Sigmoid colon (tissue), 7 donors: ENCODE results near the gene CCDC187. TPM values are rescaled to one million over a fixed set of nuclear protein-coding genes. Genes with fewer than 3 reads are reported as not detected.
"Not testable (repeated sequence)": the region's sequence is repeated elsewhere in the genome, so short reads cannot be mapped to it uniquely, and the experiment has no call there.

Experiments used
- DNase-seq: peaks from one replicate; pipeline ENCODE4 v3.0.0-alpha.2; 2019
- H3K27ac ChIP-seq, 4 donors: fragments of 200-600 bp; sonication (generic); one replicate each; pipeline ENCODE4 v1.5.1; 2016 to 2019; ENCODE audit warnings: mild to moderate bottlenecking in 1 of 4
- H3K27me3 ChIP-seq, 3 donors: fragments of 200-600 bp; sonication (generic); one replicate each; pipeline ENCODE4 v1.5.1; 2019; ENCODE audit warnings: mild to moderate bottlenecking in 1 of 3
- H3K36me3 ChIP-seq, 4 donors: fragments of 200-600 bp; sonication (generic); one replicate each; pipeline ENCODE4 v1.5.1; 2016 to 2019
- H3K4me1 ChIP-seq, 4 donors: fragments of 200-600 bp; sonication (generic); one replicate each; pipeline ENCODE4 v1.5.1; 2017 to 2019
- H3K4me3 ChIP-seq, 4 donors: fragments of 200-600 bp; sonication (generic); one replicate each; pipeline ENCODE4 v1.5.1; 2017 to 2019; ENCODE audit warnings: mild to moderate bottlenecking in 2 of 4, moderate library complexity in 1 of 4
- H3K9me3 ChIP-seq, 4 donors: fragments of 200-600 bp in 3 of 4; sonication (generic) in 3 of 4; one replicate each; pipeline versions ENCODE4 v1.5.1 to v1.6.1; 2013 to 2019
- CTCF ChIP-seq, 4 experiments: fragments of 450-650 bp in 3 of 4; fragments of 200-600 bp in 1 of 4; IDR thresholded peaks; one replicate each; pipeline ENCODE4 v1.5.1; 2016 to 2019; ENCODE audit warnings: antibody characterized with exemption in 4 of 4, mild to moderate bottlenecking in 3 of 4, moderate library complexity in 2 of 4
- EP300 ChIP-seq, 4 donors: sonication (generic); formaldehyde crosslinking; IDR thresholded peaks; one replicate each; pipeline ENCODE4 v1.6.1; 2017; ENCODE audit warnings: antibody characterized with exemption in 4 of 4
- POLR2A ChIP-seq, 2 donors: fragments of 450-650 bp; IDR thresholded peaks; one replicate each; pipeline ENCODE4 v1.6.1; 2016; ENCODE audit warnings: antibody characterized with exemption in 2 of 2, mild to moderate bottlenecking in 2 of 2, moderate library complexity in 2 of 2
- POLR2AphosphoS5 ChIP-seq, 4 donors: sonication (generic); formaldehyde crosslinking; IDR thresholded peaks; one replicate each; pipeline ENCODE4 v1.6.1; 2017; ENCODE audit warnings: antibody characterized with exemption in 4 of 4
- whole genome bisulfite sequencing, 2 donors: extraction: QIAGEN DNeasy Blood & Tissue Kit; methylation state at CpG; one replicate each; pipeline ENCODE4 v1.1.7; 2013; 5-methylcytosine and 5-hydroxymethylcytosine counted together
- intact Hi-C: fragments of 100-400 bp; cut with DNase I; formaldehyde crosslinking; loops from one replicate; pipeline ENCODE4 v1.15.1; 2023
- polyA plus RNA-seq, 3 donors: library from polyadenylated mRNA; stranded (reverse); fragments of 200-250 nt; gene quantifications; one replicate each; pipeline ENCODE4 v1.2.3, GENCODE V29; 2013
- total RNA-seq, 4 donors: library from RNA; depleted of rRNA; stranded (reverse); fragments of >200 nt; gene quantifications; one replicate each; pipeline ENCODE4 v1.1.0, GENCODE V29; 2016
- donor health status: healthy with polysubstance abuse.
- donor health status: Bipolar disorder and iron deficiency.
- donor health status: healthy.

The CCDC187 gene
- total and polyA plus RNA-seq, 7 donors = 0.32 TPM; not detected in 6

GRCh38 chr9:136239983-136240330 lies 63.9 kb downstream of the CCDC187 start:
- Histone ChIP-seq H3K27me3 (no peaks in the 10 kb centered on the region), H3K36me3 (peaks cover 0 to 23% (median 3%) of the 10 kb centered on the region in 4 donors), H3K4me3 (no peak overlapping the region), H3K27ac (no peak overlapping the region), H3K4me1 (peaks cover 0 to 13% (median 8%) of the 10 kb centered on the region in 4 donors), H3K9me3 (no peaks in the 10 kb centered on the region)
- WGBS, 2 donors = 58 to 69% methylated on average over 2 of the region's 2 CpGs
- no peak for DNase-seq
- TF ChIP-seq CTCF (IDR thresholded peaks at IDR 0.05) = no peak
- no peak for TF ChIP-seq POLR2AphosphoS5 (IDR thresholded peaks at IDR 0.05)
- no peak for TF ChIP-seq EP300 (IDR thresholded peaks at IDR 0.05)
- no peak for TF ChIP-seq POLR2A (IDR thresholded peaks at IDR 0.05)
- intact Hi-C loops = loop anchor here (10.0 kb wide), 1 partner anchor 275 kb away; the partner anchor contains the start of gene UBAC1

- Histone ChIP-seq H3K27me3 (no peaks in the 10 kb centered on the region), H3K4me1 (peaks cover 0 to 7% (median 2%) of the 10 kb centered on the region in 4 donors), H3K4me3 (no peak overlapping the region), H3K27ac (no peak overlapping the region), H3K9me3 (no peaks in the 10 kb centered on the region), H3K36me3 (peaks cover 0 to 23% (median 3%) of the 10 kb centered on the region in 4 donors)
- 70 to 81% methylated on average over 25 of the region's 25 CpGs for WGBS, 2 donors
- no peak for DNase-seq
- TF ChIP-seq POLR2A (IDR thresholded peaks at IDR 0.05) = no peak
- no peak for TF ChIP-seq CTCF (IDR thresholded peaks at IDR 0.05)
- intact Hi-C loops = no loop called here
These were observed 64.5 kb downstream of the CCDC187 start for GRCh38 chr9:136239135-136239982.

GRCh38 chr9:136238342-136238732 lies 65.6 kb downstream of the CCDC187 start:
- TF ChIP-seq POLR2A (IDR thresholded peaks at IDR 0.05) = no peak
- no peak for TF ChIP-seq POLR2AphosphoS5 (IDR thresholded peaks at IDR 0.05)
- Histone ChIP-seq H3K9me3 (no peaks in the 10 kb centered on the region), H3K36me3 (peaks cover 0 to 23% (median 3%) of the 10 kb centered on the region in 4 donors), H3K27ac (no peak overlapping the region), H3K27me3 (no peaks in the 10 kb centered on the region), H3K4me1 (no peaks in the 10 kb centered on the region), H3K4me3 (no peak overlapping the region)
- WGBS, 2 donors = 73 to 87% methylated on average over 12 of the region's 12 CpGs
- intact Hi-C loops = no loop called here
- no peak for DNase-seq

- Histone ChIP-seq H3K36me3 (peaks cover 0 to 23% (median 3%) of the 10 kb centered on the region in 4 donors), H3K27me3 (no peaks in the 10 kb centered on the region), H3K4me3 (no peak overlapping the region), H3K4me1 (no peaks in the 10 kb centered on the region), H3K27ac (no peak overlapping the region), H3K9me3 (no peaks in the 10 kb centered on the region)
- intact Hi-C loops = no loop called here
- no peak for TF ChIP-seq EP300 (IDR thresholded peaks at IDR 0.05)
- no peak for TF ChIP-seq POLR2AphosphoS5 (IDR thresholded peaks at IDR 0.05)
- no peak for TF ChIP-seq POLR2A (IDR thresholded peaks at IDR 0.05)
- TF ChIP-seq CTCF (IDR thresholded peaks at IDR 0.05) = no peak
- DNase-seq = no peak
- WGBS, 2 donors = 88 to 93% methylated on average over 32 of the region's 32 CpGs
These were observed 66.2 kb downstream of the CCDC187 start for GRCh38 chr9:136237486-136238341.

- intact Hi-C loops, H3K27me3 ChIP-seq, H3K4me1 ChIP-seq, H3K9me3 ChIP-seq, DNase-seq, H3K4me3 ChIP-seq, H3K27ac ChIP-seq: not testable (repeated sequence)
- peaks cover 0 to 23% (median 3%) of the 10 kb centered on the region in 4 donors for H3K36me3 ChIP-seq
- whole genome bisulfite sequencing, 2 donors = 89 to 95% methylated on average over 43 of the region's 43 CpGs
These were observed 67.2 kb downstream of the CCDC187 start for GRCh38 chr9:136236471-136237410.
